ENCODE data around the gene ARID4A.
"Not testable (repeated sequence)": the region's sequence is repeated elsewhere in the genome, so short reads cannot be mapped to it uniquely, and the experiment has no call there.

Gene ARID4A

GRCh38 chr14:58415636-58416547 is 117.5 kb downstream of the ARID4A start:
- Histone ChIP-seq H3K4me3 (ENCODE audit: low read length) (no peak overlapping the region), H3K9ac (ENCODE audit: low read depth, low read length) (no peak overlapping the region), H3K27me3 (ENCODE audit: insufficient read depth, low read length) (no peaks in the 10 kb centered on the region), H3K4me1 (ENCODE audit: insufficient read depth, low read length) (no peaks in the 10 kb centered on the region; the same call in 1 of the 2 replicates), H3K9me3 (ENCODE audit: insufficient read depth, low read depth, low read length) (no peaks in the 10 kb centered on the region), H3K27ac (ENCODE audit: low read length) (no peak overlapping the region), H3K36me3 (ENCODE audit: insufficient read depth, low read depth, low read length) (peaks cover 76% of the 10 kb centered on the region)

GRCh38 chr14:58416934-58417333 is 118.6 kb downstream of the ARID4A start:
- not testable (repeated sequence) for H3K9ac ChIP-seq (ENCODE audit: low read depth, low read length); H3K27me3 ChIP-seq (ENCODE audit: insufficient read depth, low read length); H3K4me1 ChIP-seq (ENCODE audit: insufficient read depth, low read length); H3K27ac ChIP-seq (ENCODE audit: low read length); H3K4me3 ChIP-seq (ENCODE audit: low read length); H3K9me3 ChIP-seq (ENCODE audit: insufficient read depth, low read depth, low read length)
- H3K36me3 ChIP-seq (ENCODE audit: insufficient read depth, low read depth, low read length) = peaks cover 76% of the 10 kb centered on the region
